ENCODE data around the gene ZNF835. TPM values are rescaled to one million over a fixed set of nuclear protein-coding genes. Genes with fewer than 3 reads are reported as not detected.
A peak's percentile ranks its signal among the peaks of the same experiment; 100 is the strongest.

The ZNF835 gene
- total RNA-seq = under 1 TPM; 0.13 to 0.42 TPM
- not detected for polyA plus RNA-seq (2013, experiment 1 of 2)
- polyA plus RNA-seq (2013, experiment 2 of 2) = not detected
- long read RNA-seq, experiment 1 = 0 reads
- long read RNA-seq, experiment 2 = 0 reads
- long read RNA-seq, experiment 3, partial matches to known transcripts = 0 of 2 reads
- long read RNA-seq, experiment 3, other reads (novel, unspliced or antisense) = 1 of 2 reads
- long read RNA-seq, experiment 4 = 0 reads

- peak; percentile 53 for DNase-seq
- Mint-ChIP-seq H3K4me3 (peak within 1 kb of the TSS; percentile 42), H3K36me3 (ENCODE audit: low read depth) (no peaks in the 10 kb centered on the region), H3K9me3 (peaks cover 84% of the 10 kb centered on the region), H3K27me3 (ENCODE audit: insufficient read depth) (no peaks in the 10 kb centered on the region), H3K4me1 (no peaks in the 10 kb centered on the region), H3K27ac (no peak within 1 kb of the TSS)
- Histone ChIP-seq H3K27ac (ENCODE audit: low read depth, low read length) (no peak within 1 kb of the TSS), H3K4me3 (ENCODE audit: low read length) (no peak within 1 kb of the TSS), H3K36me3 (ENCODE audit: control insufficient read depth, insufficient read depth, low read length) (no peaks in the 10 kb centered on the region), H3K9ac (ENCODE audit: extremely low read depth, low read length, poor library complexity, severe bottlenecking) (no peak within 1 kb of the TSS), H3K27me3 (ENCODE audit: control insufficient read depth, insufficient read depth, low read length, poor library complexity, severe bottlenecking) (no peaks in the 10 kb centered on the region), H3K4me1 (ENCODE audit: control insufficient read depth, insufficient read depth, low read length) (no peaks in the 10 kb centered on the region), H3K9me3 (ENCODE audit: control insufficient read depth, low read length) (peaks cover 17% of the 10 kb centered on the region)
- 70 to 86% methylated on average over 3 to 32 of the region's 32 CpGs for WGBS, 2 experiments (ENCODE audit: insufficient coverage in 1 of 2, insufficient read length in 1 of 2)
- TF ChIP-seq CTCF (conservative IDR thresholded peaks at IDR 0.05) = no peak
Observed at GRCh38 chr19:56671613-56671994, at the start of gene ZNF835. Gene ZNF835, minus strand, starts transcription at chr19:56671757. Its CDS starts 6,559 bp downstream, at chr19:56665198.

GRCh38 chr19:56720281-56720680 lies 48.7 kb upstream of the ZNF835 start:
- Mint-ChIP-seq H3K27me3 (ENCODE audit: insufficient read depth) (no peaks in the 10 kb centered on the region), H3K36me3 (ENCODE audit: low read depth) (peaks cover 6% of the 10 kb centered on the region), H3K4me3 (no peak overlapping the region), H3K9me3 (peaks cover 93% of the 10 kb centered on the region), H3K4me1 (no peaks in the 10 kb centered on the region), H3K27ac (no peak overlapping the region)
- H3K9me3 ChIP-seq (ENCODE audit: control insufficient read depth, low read length) = peaks cover 58% of the 10 kb centered on the region
- no peak overlapping the region for H3K9ac ChIP-seq (ENCODE audit: extremely low read depth, low read length, poor library complexity, severe bottlenecking)
- H3K4me3 ChIP-seq (ENCODE audit: low read length) = no peak overlapping the region
- DNase-seq = no peak
- no peaks in the 10 kb centered on the region for H3K36me3 ChIP-seq (ENCODE audit: control insufficient read depth, insufficient read depth, low read length)
- no peaks in the 10 kb centered on the region for H3K4me1 ChIP-seq (ENCODE audit: control insufficient read depth, insufficient read depth, low read length)
- TF ChIP-seq CTCF (conservative IDR thresholded peaks at IDR 0.05) = no peak
- no peak overlapping the region for H3K27ac ChIP-seq (ENCODE audit: low read depth, low read length)
- H3K27me3 ChIP-seq (ENCODE audit: control insufficient read depth, insufficient read depth, low read length, poor library complexity, severe bottlenecking) = no peaks in the 10 kb centered on the region
- 68 to 71% methylated on average over 3 of the region's 3 CpGs for WGBS, 2 experiments (ENCODE audit: insufficient coverage in 1 of 2, insufficient read length in 1 of 2)

- no peak for DNase-seq
- Mint-ChIP-seq H3K27me3 (ENCODE audit: insufficient read depth) (no peaks in the 10 kb centered on the region), H3K9me3 (peaks cover 82% of the 10 kb centered on the region), H3K4me1 (no peaks in the 10 kb centered on the region), H3K4me3 (no peak overlapping the region), H3K36me3 (ENCODE audit: low read depth) (no peaks in the 10 kb centered on the region), H3K27ac (no peak overlapping the region)
- WGBS, 2 experiments (ENCODE audit: insufficient coverage in 1 of 2, insufficient read length in 1 of 2) = 75 to 78% methylated on average over 6 of the region's 6 CpGs
- no peak for TF ChIP-seq CTCF (conservative IDR thresholded peaks at IDR 0.05)
- no peaks in the 10 kb centered on the region for H3K36me3 ChIP-seq (ENCODE audit: control insufficient read depth, insufficient read depth, low read length)
- no peak overlapping the region for H3K27ac ChIP-seq (ENCODE audit: low read depth, low read length)
- no peak overlapping the region for H3K9ac ChIP-seq (ENCODE audit: extremely low read depth, low read length, poor library complexity, severe bottlenecking)
- H3K9me3 ChIP-seq (ENCODE audit: control insufficient read depth, low read length) = peaks cover 39% of the 10 kb centered on the region
- no peak overlapping the region for H3K4me3 ChIP-seq (ENCODE audit: low read length)
- H3K27me3 ChIP-seq (ENCODE audit: control insufficient read depth, insufficient read depth, low read length, poor library complexity, severe bottlenecking) = no peaks in the 10 kb centered on the region
- no peaks in the 10 kb centered on the region for H3K4me1 ChIP-seq (ENCODE audit: control insufficient read depth, insufficient read depth, low read length)
Observed at GRCh38 chr19:56718231-56718630, 46.7 kb upstream of the ZNF835 start.
